HG02852 (cell line): ENCODE data around the gene CD177.
"Not testable (repeated sequence)": the region's sequence is repeated elsewhere in the genome, so short reads cannot be mapped to it uniquely, and the experiment has no call there.

ENCODE experiments used
- ATAC-seq: cut with Tn5 transposase; IDR thresholded peaks from one replicate; pipeline ENCODE4 v1.9.1; 2021; ENCODE audit warnings: mild to moderate bottlenecking, moderate library complexity; ENCODE audit not compliant: unreplicated experiment

CD177 gene

GRCh38 chr19:43332058-43332922 lies 21.2 kb upstream of the CD177 start:
- no peak for ATAC-seq

- not testable (repeated sequence) for ATAC-seq
Observed at GRCh38 chr19:43336508-43336907, 17.0 kb upstream of the CD177 start.

GRCh38 chr19:43337737-43338136 lies 15.7 kb upstream of the CD177 start:
- ATAC-seq: no peak

- ATAC-seq: no peak
Observed at GRCh38 chr19:43338530-43338929, 15.0 kb upstream of the CD177 start.

GRCh38 chr19:43339243-43339930 lies 14.1 kb upstream of the CD177 start:
- not testable (repeated sequence) for ATAC-seq

GRCh38 chr19:43340101-43340500 lies 13.4 kb upstream of the CD177 start:
- ATAC-seq: not testable (repeated sequence)

- ATAC-seq: not testable (repeated sequence)
Observed at GRCh38 chr19:43341098-43341497, 12.4 kb upstream of the CD177 start.

- not testable (repeated sequence) for ATAC-seq
Observed at GRCh38 chr19:43342104-43342503, 11.4 kb upstream of the CD177 start.

- not testable (repeated sequence) for ATAC-seq
Observed at GRCh38 chr19:43344347-43344925, 9.1 kb upstream of the CD177 start.

GRCh38 chr19:43349813-43350212 lies 3.7 kb upstream of the CD177 start:
- ATAC-seq: not testable (repeated sequence)

GRCh38 chr19:43351998-43352746 lies 1.3 kb upstream of the CD177 start:
- ATAC-seq: no peak

- no peak for ATAC-seq
Observed at GRCh38 chr19:43354305-43354627, 780 bp downstream of the CD177 start.

- ATAC-seq: not testable (repeated sequence)
Observed at GRCh38 chr19:43356749-43357148, 3.3 kb downstream of the CD177 start.

GRCh38 chr19:43362179-43362578 lies 8.7 kb downstream of the CD177 start:
- no peak for ATAC-seq

GRCh38 chr19:43362745-43363144 lies 9.3 kb downstream of the CD177 start:
- no peak for ATAC-seq

GRCh38 chr19:43365677-43366076 lies 12.2 kb downstream of the CD177 start:
- ATAC-seq: not testable (repeated sequence)

- ATAC-seq: no peak
Observed at GRCh38 chr19:43367822-43368221, 14.3 kb downstream of the CD177 start.

GRCh38 chr19:43368897-43369296 lies 15.4 kb downstream of the CD177 start:
- not testable (repeated sequence) for ATAC-seq

- ATAC-seq: no peak
Observed at GRCh38 chr19:43371909-43372308, 18.4 kb downstream of the CD177 start.

- ATAC-seq: no peak
Observed at GRCh38 chr19:43372462-43372861, 19.0 kb downstream of the CD177 start.

- not testable (repeated sequence) for ATAC-seq
Observed at GRCh38 chr19:43377624-43378023, 24.1 kb downstream of the CD177 start.
